LNCaP clone FGC (cell line): ENCODE measurements around the gene SKI.

Source experiments
- DNase-seq: peaks from one replicate; pipeline ENCODE4 v3.0.0-alpha.2; 2011; ENCODE audit warnings: low read depth
- H3K4me3 ChIP-seq: 2 replicates; pipeline ENCODE4 v1.5.1; 2011; ENCODE audit warnings: mild to moderate bottlenecking, low read depth, low read length, control low read depth
- TF ChIP-seq, protein P1 (sequence below): IDR thresholded peaks from 2 replicates; pipeline ENCODE4 v1.5.1; 2012; ENCODE audit warnings: mild to moderate bottlenecking; ENCODE audit not compliant: control insufficient read depth, insufficient read depth; ENCODE audit errors: extremely low read depth

SKI gene

GRCh38 chr1:2274929-2275475 lies 46.9 kb downstream of the SKI start:
- TF ChIP-seq, protein P1, sequence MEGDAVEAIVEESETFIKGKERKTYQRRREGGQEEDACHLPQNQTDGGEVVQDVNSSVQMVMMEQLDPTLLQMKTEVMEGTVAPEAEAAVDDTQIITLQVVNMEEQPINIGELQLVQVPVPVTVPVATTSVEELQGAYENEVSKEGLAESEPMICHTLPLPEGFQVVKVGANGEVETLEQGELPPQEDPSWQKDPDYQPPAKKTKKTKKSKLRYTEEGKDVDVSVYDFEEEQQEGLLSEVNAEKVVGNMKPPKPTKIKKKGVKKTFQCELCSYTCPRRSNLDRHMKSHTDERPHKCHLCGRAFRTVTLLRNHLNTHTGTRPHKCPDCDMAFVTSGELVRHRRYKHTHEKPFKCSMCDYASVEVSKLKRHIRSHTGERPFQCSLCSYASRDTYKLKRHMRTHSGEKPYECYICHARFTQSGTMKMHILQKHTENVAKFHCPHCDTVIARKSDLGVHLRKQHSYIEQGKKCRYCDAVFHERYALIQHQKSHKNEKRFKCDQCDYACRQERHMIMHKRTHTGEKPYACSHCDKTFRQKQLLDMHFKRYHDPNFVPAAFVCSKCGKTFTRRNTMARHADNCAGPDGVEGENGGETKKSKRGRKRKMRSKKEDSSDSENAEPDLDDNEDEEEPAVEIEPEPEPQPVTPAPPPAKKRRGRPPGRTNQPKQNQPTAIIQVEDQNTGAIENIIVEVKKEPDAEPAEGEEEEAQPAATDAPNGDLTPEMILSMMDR = no peak
- DNase-seq = no peak
- H3K4me3 ChIP-seq = no peak overlapping the region

DNA sequence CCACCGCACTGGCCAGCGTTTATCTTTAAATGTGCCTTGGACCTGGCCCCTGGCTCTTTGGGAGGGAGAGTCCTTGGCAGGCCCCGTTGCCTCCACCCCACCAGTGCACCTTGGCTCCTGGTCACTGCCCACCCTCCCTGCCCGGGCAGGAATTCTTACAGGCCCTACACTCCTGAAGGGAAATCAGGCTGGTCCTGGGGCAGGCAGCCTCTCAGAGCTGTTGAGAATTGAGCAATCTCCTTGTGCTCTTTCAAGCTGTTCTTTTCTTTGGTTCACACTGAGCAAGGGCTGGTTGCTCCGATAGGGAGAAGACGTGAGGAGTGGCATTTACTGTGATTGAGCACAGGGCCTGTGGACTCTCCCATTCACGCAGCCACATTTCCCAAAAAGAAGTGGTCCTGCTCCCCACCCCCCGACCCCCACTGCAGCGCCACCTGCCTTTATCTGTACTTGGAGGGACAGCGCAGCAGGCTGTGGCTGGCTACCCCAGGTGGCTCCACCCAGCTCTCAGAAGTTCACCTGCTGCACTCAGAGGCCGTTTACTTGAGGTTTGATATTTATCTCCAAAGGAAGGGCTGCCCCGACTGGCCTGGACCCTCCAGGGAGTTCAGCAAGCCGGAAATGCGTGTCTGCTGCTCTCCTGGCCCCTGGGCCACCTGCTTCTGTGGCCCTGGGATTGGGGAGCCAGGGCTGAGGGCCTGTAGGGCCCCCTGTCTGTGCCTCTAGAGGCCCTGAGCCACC lies 47.8 kb downstream of the SKI start:
- TF ChIP-seq, protein P1 = no peak
- DNase-seq = no peak

DNA sequence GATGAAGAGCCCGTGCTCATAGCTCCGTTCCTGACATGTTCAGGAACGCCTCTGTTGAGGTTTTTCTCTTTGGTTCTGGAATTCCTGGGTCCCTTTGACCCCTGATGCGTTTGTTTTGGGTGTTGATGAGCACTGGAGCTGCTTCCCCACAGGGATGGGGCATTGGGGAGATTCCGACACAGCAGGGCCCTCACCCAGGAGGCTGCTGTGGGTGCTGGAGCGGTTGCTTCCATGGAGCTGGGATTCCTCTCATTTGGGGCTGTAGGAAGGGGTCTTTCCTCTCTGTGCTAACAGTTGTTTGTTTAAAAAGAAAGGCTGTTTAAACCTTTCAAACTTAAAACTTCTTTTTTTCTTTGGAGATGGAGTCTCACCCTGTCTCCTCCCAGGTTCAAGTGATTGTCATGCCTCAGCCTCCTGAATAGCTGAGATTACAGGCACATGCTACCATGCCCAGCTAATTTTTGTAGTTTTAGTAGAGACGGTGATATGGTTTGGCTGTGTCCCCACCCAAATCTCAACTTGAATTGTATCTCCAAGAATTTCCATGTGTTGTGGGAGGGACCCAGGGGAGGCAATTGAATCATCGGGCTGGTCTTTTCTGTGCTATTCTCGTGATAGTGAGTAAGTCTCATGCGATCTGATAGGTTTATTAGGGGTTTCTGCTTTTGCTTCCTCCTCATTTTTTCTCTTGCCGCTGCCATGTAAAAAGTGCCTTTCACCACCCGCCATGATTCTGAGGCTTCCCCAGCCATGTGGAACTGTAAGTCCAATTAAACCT lies 48.9 kb downstream of the SKI start:
- H3K4me3 ChIP-seq = no peak overlapping the region
- TF ChIP-seq, protein P1 = no peak
- no peak for DNase-seq

More for the DNA sequence above, 47.8 kb downstream of the SKI start:
- H3K4me3 ChIP-seq = no peak overlapping the region

GRCh38 chr1:2277741-2278488 lies 49.8 kb downstream of the SKI start:
- H3K4me3 ChIP-seq = no peak overlapping the region
- DNase-seq = no peak
- TF ChIP-seq, protein P1 = no peak

DNA sequence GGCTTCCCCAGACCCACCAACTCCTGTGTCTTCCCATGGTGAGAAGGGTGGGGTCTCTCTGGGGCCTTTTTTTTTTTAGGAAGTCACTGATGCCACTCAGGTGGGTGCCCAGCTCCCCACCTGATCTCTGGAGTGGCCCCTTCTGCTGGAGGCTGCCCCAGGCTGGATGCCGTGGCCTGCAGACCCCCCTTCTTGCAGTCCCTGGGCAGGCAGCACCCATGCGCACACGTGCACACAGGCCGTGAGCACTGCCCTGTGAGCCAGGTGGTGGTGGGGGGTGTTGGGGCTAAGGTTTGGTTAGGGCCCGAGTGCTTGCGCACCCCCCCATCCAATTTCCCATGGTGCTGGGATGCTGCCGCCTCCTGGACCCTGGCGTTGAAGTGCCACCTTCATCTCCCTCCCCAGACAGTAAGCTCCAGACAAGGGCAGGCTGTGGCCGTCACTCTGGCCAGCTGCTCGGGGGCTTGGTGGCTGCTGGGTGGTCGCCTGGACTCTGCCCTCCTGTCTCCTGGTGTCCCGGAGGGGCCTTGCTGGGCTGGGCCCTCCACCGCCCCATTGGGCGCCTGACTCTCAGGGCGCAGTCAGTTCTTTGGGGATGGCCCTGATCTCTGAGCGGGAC lies 50.6 kb downstream of the SKI start:
- TF ChIP-seq, protein P1 = no peak
- H3K4me3 ChIP-seq = no peak overlapping the region
- DNase-seq = no peak

- TF ChIP-seq, protein P1 = no peak
- no peak overlapping the region for H3K4me3 ChIP-seq
- DNase-seq = no peak
Measured at GRCh38 chr1:2279210-2279639, 51.1 kb downstream of the SKI start.
